Naive thymus-derived CD4-positive, alpha-beta T cell (primary cell): ENCODE measurements around the gene CCDC47. TPM values are rescaled to one million over a fixed set of nuclear protein-coding genes. Genes with fewer than 3 reads are reported as not detected.
A peak's percentile ranks its signal among the peaks of the same experiment; 100 is the strongest.
"Not testable (repeated sequence)": the region's sequence is repeated elsewhere in the genome, so short reads cannot be mapped to it uniquely, and the experiment has no call there.

ENCODE experiments used
- ATAC-seq: fragments of 150-1000 bp; cut with Tn5 transposase; 2 replicates; pipeline ENCODE4 v1.10.0; 2021; ENCODE audit warnings: mild to moderate bottlenecking, moderate library complexity
- CTCF ChIA-PET: fragments of 350-600 bp; sonication (Branson Sonifier 250); formaldehyde crosslinking; loops from one replicate; lab custom pipeline; 2021; ENCODE audit warnings: antibody characterized with exemption; lab: Charles Lee
- POLR2A ChIA-PET: fragments of 350-600 bp; sonication (Branson Sonifier 250); formaldehyde crosslinking; loops from one replicate; lab custom pipeline; 2021; ENCODE audit warnings: antibody characterized with exemption, inconsistent platforms; lab: Charles Lee
- DNase-seq, 9 donors: peaks; one replicate each; pipeline versions ENCODE4 v3.0.0 to v3.0.0-alpha.2; 2020 to 2022; ENCODE audit warnings: mixed read lengths in 1 of 9
- H3K27ac ChIP-seq: one replicate; pipeline ENCODE4 v1.7.0; 2013; ENCODE audit warnings: mild to moderate bottlenecking, low read depth, low read length, moderate library complexity
- H3K27me3 ChIP-seq, 2 donors: one replicate each; pipeline ENCODE4 v1.7.0; 2013; ENCODE audit warnings: low read length in 2 of 2, mild to moderate bottlenecking in 2 of 2, moderate library complexity in 2 of 2; ENCODE audit not compliant: control insufficient read depth in 2 of 2, insufficient read depth in 2 of 2
- H3K36me3 ChIP-seq, 3 experiments: 1 replicate in 2 of 3; 2 replicates in 1 of 3; pipeline ENCODE4 v1.7.0; 2013; ENCODE audit warnings: low read length in 3 of 3, mild to moderate bottlenecking in 3 of 3, moderate library complexity in 1 of 3; ENCODE audit not compliant: insufficient read depth in 3 of 3, control insufficient read depth in 2 of 3
- H3K4me1 ChIP-seq, 2 donors: one replicate each; pipeline ENCODE4 v1.7.0; 2013; ENCODE audit warnings: low read length in 2 of 2, mild to moderate bottlenecking in 2 of 2, moderate library complexity in 1 of 2; ENCODE audit not compliant: control insufficient read depth in 2 of 2, insufficient read depth in 2 of 2
- H3K4me3 ChIP-seq: 2 replicates; pipeline ENCODE4 v1.7.0; 2013; ENCODE audit warnings: mild to moderate bottlenecking, low read length
- H3K9me3 ChIP-seq, 3 experiments: 1 replicate in 2 of 3; 2 replicates in 1 of 3; pipeline ENCODE4 v1.7.0; 2013; ENCODE audit warnings: low read length in 3 of 3; ENCODE audit not compliant: control insufficient read depth in 2 of 3
- H3K27ac Mint-ChIP-seq, 9 donors: one replicate each; pipeline ENCODE4 v1.8.0; 2020 to 2022; ENCODE audit warnings: mixed read lengths in 9 of 9, mild to moderate bottlenecking in 8 of 9, moderate library complexity in 5 of 9, inconsistent platforms in 2 of 9
- H3K27me3 Mint-ChIP-seq, 5 donors: one replicate each; pipeline ENCODE4 v1.8.0; 2021 to 2022; ENCODE audit warnings: mixed read lengths in 5 of 5, mild to moderate bottlenecking in 1 of 5
- H3K36me3 Mint-ChIP-seq, 5 donors: one replicate each; pipeline ENCODE4 v1.8.0; 2020 to 2022; ENCODE audit warnings: mixed read lengths in 5 of 5, mild to moderate bottlenecking in 3 of 5, inconsistent platforms in 1 of 5
- H3K4me1 Mint-ChIP-seq, 7 donors: one replicate each; pipeline ENCODE4 v1.8.0; 2020 to 2022; ENCODE audit warnings: mixed read lengths in 7 of 7, mild to moderate bottlenecking in 3 of 7, inconsistent platforms in 1 of 7
- H3K4me3 Mint-ChIP-seq, 10 donors: one replicate each; pipeline ENCODE4 v1.8.0; 2020 to 2022; ENCODE audit warnings: mild to moderate bottlenecking in 10 of 10, mixed read lengths in 10 of 10, moderate library complexity in 6 of 10, inconsistent platforms in 2 of 10
- H3K9me3 Mint-ChIP-seq, 11 donors: one replicate each; pipeline ENCODE4 v1.8.0; 2020 to 2022; ENCODE audit warnings: mixed read lengths in 11 of 11, mild to moderate bottlenecking in 4 of 11, inconsistent platforms in 1 of 11, moderate library complexity in 1 of 11
- intact Hi-C, 2 donors: fragments of 100-400 bp; cut with micrococcal nuclease; formaldehyde crosslinking; loops; one replicate each; pipeline ENCODE4 v1.15.1; 2023
- polyA plus RNA-seq, 2 donors: library from polyadenylated mRNA; unstranded; fragments of 300-500 nt; fragmentation: Illumina TruSeq; gene quantifications; one replicate each; pipeline ENCODE4 v1.2.3, GENCODE V29; 2021
- total RNA-seq, 6 experiments: library from RNA in 5 of 6; stranded (reverse) in 5 of 6; gene quantifications; 1 replicate in 5 of 6; 2 replicates in 1 of 6; pipeline ENCODE4 v1.2.3 and lab custom pipeline; 2021 to 2026

The CCDC47 gene
- total and polyA plus RNA-seq, 7 experiments from 2014 or later, result 31.8 to 62.9 (median 34.7) TPM

DNA sequence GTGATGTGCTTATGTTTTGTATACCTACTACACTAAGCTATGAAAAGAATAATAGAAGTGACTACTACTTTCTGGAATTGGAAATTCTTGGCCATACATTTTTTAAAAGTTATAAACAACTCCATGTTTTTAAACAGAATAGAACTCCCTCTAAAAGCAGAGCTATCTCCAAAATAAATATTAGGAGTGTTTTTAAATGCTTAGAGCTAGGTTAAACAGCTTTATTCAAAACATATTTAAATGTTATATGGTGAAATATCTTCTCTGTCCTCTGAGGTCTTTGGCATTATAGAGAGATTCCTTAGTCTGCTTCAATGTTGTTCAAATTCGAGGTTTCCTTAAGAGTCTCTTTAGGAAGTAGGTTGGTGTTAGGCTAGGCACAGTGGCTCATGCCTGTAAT, 30.9 kb upstream of the CCDC47 start:
- intact Hi-C loops, result no loop called here
- Histone ChIP-seq H3K36me3 (peaks cover 15 to 93% (median 28%) of the 10 kb centered on the region in 3 experiments), H3K27me3 (no peaks in the 10 kb centered on the region), H3K4me1 (no peaks in the 10 kb centered on the region), H3K27ac (no peak overlapping the region), H3K4me3 (no peak overlapping the region), H3K9me3 (no peaks in the 10 kb centered on the region)
- Mint-ChIP-seq H3K4me3 (no peak overlapping the region), H3K9me3 (peaks cover 0 to 3% (median 0%) of the 10 kb centered on the region in 11 donors), H3K27me3 (no peaks in the 10 kb centered on the region), H3K4me1 (peaks cover 0 to 8% (median 0%) of the 10 kb centered on the region in 7 donors), H3K27ac (peak overlapping the region in 7 of 9 donors; percentile 3 to 80 (median 50)), H3K36me3 (peaks cover 9 to 60% (median 33%) of the 10 kb centered on the region in 5 donors)
- ChIA-PET POLR2A (interaction anchor here (0.6 to 2.1 kb wide), 5 partner anchors 14 to 109 kb away, joined by 3 to 7 read pairs (median 3); partner anchors contain the start of gene DDX42), CTCF (interaction anchor here (1.5 to 1.6 kb wide), 2 partner anchors 14 to 30 kb away, joined by 3 to 5 read pairs; no protein-coding TSS in a partner anchor)
- no peak for DNase-seq
- ATAC-seq, result no peak

DNA sequence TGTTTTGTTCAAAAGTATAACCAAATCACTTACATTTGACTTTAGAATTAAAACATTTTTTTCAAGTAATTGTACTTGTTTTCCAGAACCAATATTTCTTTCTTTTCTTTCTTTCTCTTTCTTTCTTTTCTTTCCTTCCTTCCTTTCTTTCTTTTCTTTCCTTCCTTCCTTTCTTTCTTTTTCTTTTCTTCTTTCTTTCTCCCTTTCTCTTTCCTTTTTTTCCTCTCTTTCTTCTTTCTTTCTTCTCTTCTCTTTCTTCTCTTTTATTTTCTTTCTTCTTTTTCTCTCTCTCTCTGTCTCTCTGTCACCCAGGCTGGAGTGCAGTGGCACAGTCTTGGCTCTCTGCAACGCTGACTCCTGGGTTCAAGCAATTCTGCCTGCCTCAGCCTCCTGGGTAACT, 27.4 kb upstream of the CCDC47 start:
- ChIA-PET CTCF (interaction anchor here (1.2 kb wide), 1 partner anchor 9 kb away, joined by 4 read pairs; no protein-coding TSS in a partner anchor), POLR2A (interaction anchor here (0.5 to 0.6 kb wide), 2 partner anchors 65 to 301 kb away, joined by 3 read pairs; no protein-coding TSS in a partner anchor)
- DNase-seq (no peak), ATAC-seq (no peak)
- Mint-ChIP-seq H3K9me3 (peaks cover 0 to 3% (median 0%) of the 10 kb centered on the region in 11 donors), H3K27ac (no peak overlapping the region), H3K4me3 (no peak overlapping the region), H3K27me3 (no peaks in the 10 kb centered on the region), H3K4me1 (peaks cover 0 to 7% (median 4%) of the 10 kb centered on the region in 7 donors), H3K36me3 (peaks cover 8 to 48% (median 29%) of the 10 kb centered on the region in 5 donors)
- no peak overlapping the region for H3K4me3 ChIP-seq
- H3K36me3 ChIP-seq, result peaks cover 21 to 95% (median 27%) of the 10 kb centered on the region in 3 experiments
- H3K4me1 ChIP-seq, result no peaks in the 10 kb centered on the region
- no peak overlapping the region for H3K27ac ChIP-seq
- no peaks in the 10 kb centered on the region for H3K9me3 ChIP-seq
- no peaks in the 10 kb centered on the region for H3K27me3 ChIP-seq
- intact Hi-C loops, result no loop called here

- intact Hi-C loops, result no loop called here
- Mint-ChIP-seq H3K4me3 (no peak overlapping the region), H3K9me3 (peaks cover 0 to 3% (median 0%) of the 10 kb centered on the region in 11 donors), H3K27me3 (no peaks in the 10 kb centered on the region), H3K4me1 (peaks cover 0 to 12% (median 5%) of the 10 kb centered on the region in 7 donors), H3K27ac (no peak overlapping the region), H3K36me3 (peaks cover 4 to 54% (median 25%) of the 10 kb centered on the region in 5 donors)
- no peak overlapping the region for H3K27ac ChIP-seq
- ATAC-seq, result no peak
- H3K4me3 ChIP-seq, result no peak overlapping the region
- ChIA-PET POLR2A (interaction anchor here (0.6 to 0.7 kb wide), 2 partner anchors 19 to 372 kb away, joined by 3 read pairs; no protein-coding TSS in a partner anchor), CTCF (no interaction called here)
- peaks cover 28 to 96% (median 29%) of the 10 kb centered on the region in 3 experiments for H3K36me3 ChIP-seq
- DNase-seq, result no peak
- H3K4me1 ChIP-seq, result no peaks in the 10 kb centered on the region
- H3K9me3 ChIP-seq, result no peaks in the 10 kb centered on the region
- H3K27me3 ChIP-seq, result no peaks in the 10 kb centered on the region
These were observed 25.2 kb upstream of the CCDC47 start for GRCh38 chr17:63798572-63799106.

DNA sequence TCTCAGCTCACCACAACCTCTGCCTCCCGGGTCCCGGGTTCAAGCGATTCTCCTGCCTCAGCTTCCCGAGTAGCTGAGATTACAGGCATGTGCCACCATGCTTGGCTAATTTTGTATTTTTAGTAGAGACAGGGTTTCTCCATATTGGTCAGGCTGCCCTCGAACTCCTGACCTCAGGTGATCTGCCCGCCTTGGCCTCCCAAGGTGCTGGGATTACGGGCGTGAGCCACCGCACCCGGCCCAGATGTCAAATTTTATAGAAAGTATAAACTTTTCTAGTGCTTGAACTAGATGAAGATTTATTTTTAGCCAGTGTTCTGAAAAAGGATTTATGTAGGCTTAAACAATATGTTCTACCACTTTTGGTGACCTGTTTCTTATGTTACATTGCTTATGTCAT, 23.0 kb upstream of the CCDC47 start:
- H3K9me3 ChIP-seq, ATAC-seq, H3K4me1 ChIP-seq, intact Hi-C loops, H3K27ac ChIP-seq, H3K9me3 Mint-ChIP-seq, H3K4me3 Mint-ChIP-seq, CTCF ChIA-PET, DNase-seq, H3K27me3 ChIP-seq, H3K4me3 ChIP-seq, H3K27me3 Mint-ChIP-seq: not testable (repeated sequence)
- Mint-ChIP-seq H3K36me3 (peaks cover 4 to 59% (median 28%) of the 10 kb centered on the region in 5 donors), H3K4me1 (peaks cover 0 to 26% (median 9%) of the 10 kb centered on the region in 7 donors), H3K27ac (peak overlapping the region in 1 of 9 donors; percentile 17)
- H3K36me3 ChIP-seq, result peaks cover 26 to 98% (median 31%) of the 10 kb centered on the region in 3 experiments
- POLR2A ChIA-PET, result interaction anchor here (0.7 to 2.1 kb wide), 3 partner anchors 21 to 60 kb away, joined by 3 to 6 read pairs (median 3); partner anchors contain the start of gene CCDC47

- ChIA-PET CTCF (interaction anchor here (0.6 kb wide), 2 partner anchors 69 to 156 kb away, joined by 3 read pairs; no protein-coding TSS in a partner anchor), POLR2A (interaction anchor here (0.6 to 1.7 kb wide), 4 partner anchors 16 to 711 kb away, joined by 3 to 6 read pairs (median 4); partner anchors contain the start of genes CCDC47 and DDX42)
- Mint-ChIP-seq H3K36me3 (peaks cover 4 to 38% (median 21%) of the 10 kb centered on the region in 5 donors), H3K9me3 (no peaks in the 10 kb centered on the region), H3K4me1 (peaks cover 0 to 19% (median 9%) of the 10 kb centered on the region in 7 donors), H3K4me3 (no peak overlapping the region), H3K27ac (peak overlapping the region in 2 of 9 donors; percentile 11 to 74), H3K27me3 (no peaks in the 10 kb centered on the region)
- no peak for DNase-seq
- Histone ChIP-seq H3K4me1 (no peaks in the 10 kb centered on the region), H3K36me3 (peaks cover 18 to 93% (median 25%) of the 10 kb centered on the region in 3 experiments), H3K9me3 (no peaks in the 10 kb centered on the region), H3K27me3 (no peaks in the 10 kb centered on the region), H3K27ac (no peak overlapping the region), H3K4me3 (no peak overlapping the region)
- intact Hi-C loops, result loop anchor here in 1 of 2 donors (2.0 kb wide), 1 partner anchor 17 kb away; the partner anchor contains the start of gene DDX42
- no peak for ATAC-seq
These were observed 18.8 kb upstream of the CCDC47 start for GRCh38 chr17:63792055-63792729.

DNA sequence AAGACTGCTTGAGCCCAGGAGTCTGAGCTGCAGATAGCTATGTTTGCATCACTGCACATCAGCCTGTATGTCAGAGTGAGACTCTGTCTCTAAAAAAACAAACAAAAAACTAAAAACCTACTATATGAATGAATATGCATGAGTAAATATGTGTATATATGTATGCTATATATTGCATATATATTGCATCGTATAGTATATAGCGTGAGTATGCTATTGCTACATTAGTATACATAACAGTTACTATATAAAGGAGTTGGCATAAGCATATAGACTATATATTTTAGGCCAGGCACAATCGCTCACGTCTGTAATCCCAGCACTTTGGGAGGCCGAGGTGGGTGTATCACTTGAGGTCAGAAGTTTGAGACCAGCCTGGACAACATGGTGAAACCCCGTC, 16.7 kb upstream of the CCDC47 start:
- intact Hi-C loops, result no loop called here
- ATAC-seq (no peak), DNase-seq (no peak)
- no peaks in the 10 kb centered on the region for H3K9me3 ChIP-seq
- POLR2A ChIA-PET, result interaction anchor here (1.4 to 1.7 kb wide), 3 partner anchors 15 to 16 kb away, joined by 4 to 6 read pairs (median 5); partner anchors contain the start of genes CCDC47 and DDX42
- no peak overlapping the region for H3K27ac Mint-ChIP-seq
- H3K4me3 ChIP-seq, result no peak overlapping the region
- no peaks in the 10 kb centered on the region for H3K27me3 Mint-ChIP-seq
- H3K27ac ChIP-seq, result no peak overlapping the region
- no peaks in the 10 kb centered on the region for H3K9me3 Mint-ChIP-seq
- peaks cover 0 to 28% (median 11%) of the 10 kb centered on the region in 7 donors for H3K4me1 Mint-ChIP-seq
- H3K36me3 Mint-ChIP-seq, result peaks cover 4 to 36% (median 18%) of the 10 kb centered on the region in 5 donors
- H3K36me3 ChIP-seq, result peaks cover 6 to 88% (median 21%) of the 10 kb centered on the region in 3 experiments
- no peak overlapping the region for H3K4me3 Mint-ChIP-seq
- H3K27me3 ChIP-seq, result no peaks in the 10 kb centered on the region
- H3K4me1 ChIP-seq, result no peaks in the 10 kb centered on the region
- CTCF ChIA-PET, result no interaction called here
